Caco-2 (cell line): ENCODE results near the gene MEGF9. TPM values are rescaled to one million over a fixed set of nuclear protein-coding genes. Genes with fewer than 3 reads are reported as not detected.

Experiments
- BruUV-seq: library from RNA; stranded (reverse); fragments of 400-500 nt; replicated peaks from 2 replicates; lab custom pipeline; 2021; lab: Mats Ljungman, UMichigan
- CTCF ChIA-PET: fragments of 300-600 bp; sonication (Branson Sonifier 250); formaldehyde crosslinking; loops from one replicate; lab custom pipeline; 2022; ENCODE audit warnings: antibody characterized with exemption; lab: Charles Lee
- POLR2A ChIA-PET: fragments of 300-600 bp; sonication (Branson Sonifier 250); formaldehyde crosslinking; loops from one replicate; lab custom pipeline; 2022; ENCODE audit warnings: antibody characterized with exemption; lab: Charles Lee
- DNase-seq, 2 experiments: peaks; one replicate each; pipeline versions ENCODE4 v3.0.0 to v3.0.0-alpha.2; 2020 to 2022
- H3K27me3 ChIP-seq: replicated peaks from 2 replicates; pipeline ENCODE4 v1.6.0; 2011; ENCODE audit warnings: low read length; ENCODE audit not compliant: control insufficient read depth, insufficient read depth
- H3K36me3 ChIP-seq: 2 replicates; pipeline ENCODE4 v1.5.1; 2011; ENCODE audit warnings: low read length; ENCODE audit not compliant: control insufficient read depth, insufficient read depth
- H3K4me1 ChIP-seq: fragments of 250-450 bp; sonication (Bioruptor Pico); 2 replicates; pipeline ENCODE4 v1.5.1; 2020; ENCODE audit warnings: mild to moderate bottlenecking
- H3K4me3 ChIP-seq: 2 replicates; pipeline ENCODE4 v1.5.1; 2011; ENCODE audit warnings: low read depth, mild to moderate bottlenecking, control low read depth, low read length
- H3K9me3 ChIP-seq: fragments of 250-450 bp; sonication (Bioruptor Pico); 2 replicates; pipeline ENCODE4 v1.5.1; 2020; ENCODE audit warnings: mild to moderate bottlenecking, moderate library complexity
- H3K27ac Mint-ChIP-seq: one replicate; pipeline ENCODE4 v1.8.0; 2022; ENCODE audit warnings: mixed read lengths; ENCODE audit not compliant: unreplicated experiment
- H3K27me3 Mint-ChIP-seq: one replicate; pipeline ENCODE4 v1.8.0; 2022; ENCODE audit warnings: mixed read lengths; ENCODE audit not compliant: insufficient read depth, unreplicated experiment
- H3K36me3 Mint-ChIP-seq: one replicate; pipeline ENCODE4 v1.8.0; 2022; ENCODE audit warnings: mild to moderate bottlenecking, mixed read lengths; ENCODE audit not compliant: insufficient read depth, unreplicated experiment
- H3K4me1 Mint-ChIP-seq: one replicate; pipeline ENCODE4 v1.8.0; 2022; ENCODE audit warnings: low read depth, mixed read lengths; ENCODE audit not compliant: unreplicated experiment
- H3K4me3 Mint-ChIP-seq: one replicate; pipeline ENCODE4 v1.8.0; 2022; ENCODE audit warnings: mild to moderate bottlenecking, moderate library complexity, mixed read lengths; ENCODE audit not compliant: unreplicated experiment
- H3K9me3 Mint-ChIP-seq: one replicate; pipeline ENCODE4 v1.8.0; 2022; ENCODE audit warnings: mixed read lengths; ENCODE audit not compliant: unreplicated experiment
- CTCF ChIP-seq, 2 experiments: fragments of 200-600 bp in 1 of 2; IDR thresholded peaks; 1 replicate in 1 of 2; 2 replicates in 1 of 2; pipeline versions ENCODE4 v1.5.1 to v1.8.0; 2011 to 2022; ENCODE audit warnings: antibody characterized with exemption in 1 of 2, control low read depth in 1 of 2, inconsistent platforms in 1 of 2, low read depth in 1 of 2, low read length in 1 of 2, mild to moderate bottlenecking in 1 of 2, moderate library complexity in 1 of 2; ENCODE audit not compliant: insufficient read depth in 1 of 2, severe bottlenecking in 1 of 2, unreplicated experiment in 1 of 2
- intact Hi-C: fragments of 100-400 bp; cut with micrococcal nuclease; formaldehyde crosslinking; loops from one replicate; pipeline ENCODE4 v1.10.0; 2022; ENCODE audit not compliant: unreplicated experiment
- total RNA-seq: library from RNA; stranded (reverse); gene quantifications from 2 replicates; pipeline ENCODE4 v1.2.3, GENCODE V29; 2022

MEGF9 gene
- total RNA-seq, 1 experiment from 2014 or later: 2.9 TPM

GRCh38 chr9:120637919-120638318 is 76.4 kb downstream of the MEGF9 start:
- Mint-ChIP-seq H3K27ac (no peak overlapping the region), H3K4me3 (no peak overlapping the region), H3K4me1 (no peaks in the 10 kb centered on the region), H3K27me3 (no peaks in the 10 kb centered on the region), H3K9me3 (peaks cover 18% of the 10 kb centered on the region), H3K36me3 (no peaks in the 10 kb centered on the region)
- TF ChIP-seq CTCF (IDR thresholded peaks at IDR 0.05; ENCODE audit: insufficient read depth in 1 of 2, low read depth in 1 of 2, low read length in 1 of 2, severe bottlenecking in 1 of 2, unreplicated experiment in 1 of 2): no peak
- Histone ChIP-seq H3K4me3 (no peak overlapping the region), H3K9me3 (no peaks in the 10 kb centered on the region), H3K27me3 (no peaks in the 10 kb centered on the region), H3K4me1 (no peaks in the 10 kb centered on the region), H3K36me3 (no peaks in the 10 kb centered on the region)
- CTCF ChIA-PET: no interaction called here
- BruUV-seq: no TSS peak
- intact Hi-C loops: no loop called here
- POLR2A ChIA-PET: no interaction called here
- no peak for DNase-seq

- Histone ChIP-seq H3K27me3 (no peaks in the 10 kb centered on the region), H3K9me3 (no peaks in the 10 kb centered on the region), H3K36me3 (no peaks in the 10 kb centered on the region), H3K4me1 (no peaks in the 10 kb centered on the region), H3K4me3 (no peak overlapping the region)
- intact Hi-C loops: no loop called here
- no peak overlapping the region for H3K4me3 Mint-ChIP-seq
- H3K4me1 Mint-ChIP-seq: no peaks in the 10 kb centered on the region
- CTCF ChIA-PET: no interaction called here
- peaks cover 18% of the 10 kb centered on the region for H3K9me3 Mint-ChIP-seq
- TF ChIP-seq CTCF (IDR thresholded peaks at IDR 0.05; ENCODE audit: insufficient read depth in 1 of 2, low read depth in 1 of 2, low read length in 1 of 2, severe bottlenecking in 1 of 2, unreplicated experiment in 1 of 2): no peak
- no TSS peak for BruUV-seq
- no peak overlapping the region for H3K27ac Mint-ChIP-seq
- no peaks in the 10 kb centered on the region for H3K27me3 Mint-ChIP-seq
- H3K36me3 Mint-ChIP-seq: no peaks in the 10 kb centered on the region
- DNase-seq: no peak
- POLR2A ChIA-PET: no interaction called here
Measured at GRCh38 chr9:120636194-120636957, 77.9 kb downstream of the MEGF9 start.

- Mint-ChIP-seq H3K27me3 (no peaks in the 10 kb centered on the region), H3K4me3 (no peak overlapping the region), H3K4me1 (no peaks in the 10 kb centered on the region), H3K27ac (no peak overlapping the region), H3K36me3 (no peaks in the 10 kb centered on the region), H3K9me3 (peaks cover 18% of the 10 kb centered on the region)
- DNase-seq: no peak
- H3K4me1 ChIP-seq: no peaks in the 10 kb centered on the region
- TF ChIP-seq CTCF (IDR thresholded peaks at IDR 0.05; ENCODE audit: insufficient read depth in 1 of 2, low read depth in 1 of 2, low read length in 1 of 2, severe bottlenecking in 1 of 2, unreplicated experiment in 1 of 2): no peak
- H3K36me3 ChIP-seq: no peaks in the 10 kb centered on the region
- H3K27me3 ChIP-seq: no peaks in the 10 kb centered on the region
- intact Hi-C loops: no loop called here
- POLR2A ChIA-PET: no interaction called here
- H3K9me3 ChIP-seq: no peaks in the 10 kb centered on the region
- no peak overlapping the region for H3K4me3 ChIP-seq
- CTCF ChIA-PET: no interaction called here
- BruUV-seq: no TSS peak
Measured at GRCh38 chr9:120635011-120635410, 79.3 kb downstream of the MEGF9 start.
